ENCODE data around the gene GNAL.

- TF ChIP-seq POLR2AphosphoS5 (IDR thresholded peaks at IDR 0.05; ENCODE audit: low read depth, low read length) (no peak), REST (IDR thresholded peaks at IDR 0.05; ENCODE audit: insufficient read depth in 1 of 2, low read depth in 2 of 2, low read length in 2 of 2) (no peak), SIN3A (IDR thresholded peaks at IDR 0.05; ENCODE audit: borderline replicate concordance, insufficient read depth, low read length) (no peak), TAF1 (IDR thresholded peaks at IDR 0.05; ENCODE audit: borderline replicate concordance, insufficient read depth, low read length) (no peak)
Measured at GRCh38 chr18:11887328-11888128, 198.5 kb downstream of the GNAL start.
